Measurements from ENCODE around the gene BOC.

- TF ChIP-seq CTCF (IDR thresholded peaks at IDR 0.05; ENCODE audit: insufficient read depth, low read depth, low read length), result no peak
- no peak for TF ChIP-seq EZH2 (IDR thresholded peaks at IDR 0.05; ENCODE audit: insufficient read depth, low read length)
Observed at GRCh38 chr3:113314923-113315322, 103.6 kb downstream of the BOC start.
